NCI-H1417 (cell line): ENCODE measurements around the gene PCDH18.
"Not testable (repeated sequence)": the region's sequence is repeated elsewhere in the genome, so short reads cannot be mapped to it uniquely, and the experiment has no call there.

Experiments
- DNase-seq, 3 experiments: peaks; one replicate each; lab custom pipeline; 2025; lab: John Stamatoyannopoulos, UW

Gene PCDH18

DNA sequence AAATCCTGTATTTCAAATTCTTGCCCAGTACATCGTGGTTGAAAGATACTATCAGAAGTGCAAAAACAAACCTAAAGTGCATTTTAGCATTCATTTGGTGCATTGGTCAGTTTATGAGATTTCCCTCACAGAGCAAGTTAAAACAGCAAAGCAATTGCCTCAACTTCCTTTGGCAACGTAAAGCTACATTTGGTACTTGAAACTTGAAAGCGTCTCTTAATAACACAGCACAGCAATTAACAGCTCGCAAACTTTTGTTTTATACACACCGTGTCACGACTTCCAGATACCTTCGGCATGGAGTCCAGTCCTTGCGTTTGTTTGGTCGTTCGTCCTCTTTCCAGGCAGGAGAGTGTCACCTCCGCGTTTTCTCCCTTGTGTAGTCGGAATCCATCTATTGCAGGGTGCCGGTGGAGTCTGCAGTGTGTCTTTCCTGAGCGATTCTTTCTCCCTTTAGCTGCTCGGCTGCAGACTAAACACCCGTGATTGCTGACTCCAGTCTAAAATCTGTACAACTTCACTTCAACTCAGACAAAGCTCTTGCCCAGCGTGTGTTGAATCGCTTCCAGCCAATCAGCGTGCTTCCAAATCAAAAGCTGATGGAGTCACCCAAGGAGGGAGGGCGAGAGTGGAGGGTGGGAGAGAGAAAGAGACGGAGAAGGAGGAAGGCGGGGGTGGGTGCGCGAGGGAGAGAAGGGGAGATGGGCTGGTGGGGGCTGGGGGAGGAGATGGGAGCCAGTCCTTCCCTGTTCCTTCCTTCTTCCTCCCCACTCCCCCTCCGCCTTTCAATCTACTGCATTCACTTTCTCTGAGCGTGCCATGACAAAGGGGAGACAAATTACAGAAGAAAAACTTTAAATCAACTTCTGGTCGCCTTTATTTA, at the start of gene PCDH18:
TSS of gene PCDH18 (minus strand) at position 509 of the 883 bp plus-strand sequence. CDS start at position 103, 406 bp downstream.
- peak in 2 of 3 experiments; percentile 55 to 77 for DNase-seq

- DNase-seq: no peak
Measured at GRCh38 chr4:137576446-137576845, 44.2 kb upstream of the PCDH18 start.

DNA sequence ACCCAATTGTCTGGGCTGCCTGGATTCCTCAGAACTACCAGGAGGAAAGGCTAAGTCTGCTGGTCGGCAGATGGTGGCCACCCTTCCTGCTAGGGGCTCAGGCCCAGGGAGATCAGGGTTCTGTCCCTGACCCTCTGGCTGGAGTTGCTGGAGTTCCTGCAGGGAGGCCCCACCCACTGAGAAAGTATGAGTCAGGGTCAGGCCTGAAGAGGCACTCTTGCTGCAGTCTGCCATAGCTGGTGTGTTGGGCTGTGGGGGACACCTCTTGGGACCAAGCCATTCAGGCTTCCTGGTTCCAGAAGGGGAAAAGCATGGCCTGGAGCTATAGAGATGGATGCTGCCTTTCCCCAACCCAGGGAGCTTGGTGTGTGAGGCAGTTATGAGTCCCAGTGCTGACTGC, 40.4 kb upstream of the PCDH18 start:
- DNase-seq: no peak

- no peak for DNase-seq
Measured at GRCh38 chr4:137572163-137572562, 39.9 kb upstream of the PCDH18 start.

DNA sequence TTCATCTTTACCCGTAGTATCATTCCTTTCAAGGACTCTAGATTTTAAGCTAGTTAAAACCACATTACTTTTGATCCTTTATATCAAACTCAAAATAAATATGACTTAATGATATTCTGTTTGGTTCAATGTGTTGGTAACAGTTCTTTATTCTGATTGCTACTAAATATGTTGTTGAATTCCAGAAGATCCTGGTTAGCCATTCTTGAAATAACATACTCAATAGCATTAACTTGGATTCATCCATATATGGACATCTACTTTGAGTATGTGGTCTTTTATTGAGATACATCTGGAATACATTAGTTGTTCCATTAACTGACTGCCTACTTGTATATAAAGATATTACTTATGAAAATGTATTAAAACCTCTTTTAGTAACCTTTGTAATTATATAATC, 27.5 kb upstream of the PCDH18 start:
- DNase-seq: no peak

- DNase-seq: no peak
Measured at GRCh38 chr4:137558951-137559350, 26.7 kb upstream of the PCDH18 start.

GRCh38 chr4:137545461-137545861, 13.2 kb upstream of the PCDH18 start:
- peak in 1 of 3 experiments; percentile 17 for DNase-seq

- DNase-seq: no peak
Measured at GRCh38 chr4:137543648-137544047, 11.4 kb upstream of the PCDH18 start.

GRCh38 chr4:137543198-137543597, 10.9 kb upstream of the PCDH18 start:
- DNase-seq: no peak

DNA sequence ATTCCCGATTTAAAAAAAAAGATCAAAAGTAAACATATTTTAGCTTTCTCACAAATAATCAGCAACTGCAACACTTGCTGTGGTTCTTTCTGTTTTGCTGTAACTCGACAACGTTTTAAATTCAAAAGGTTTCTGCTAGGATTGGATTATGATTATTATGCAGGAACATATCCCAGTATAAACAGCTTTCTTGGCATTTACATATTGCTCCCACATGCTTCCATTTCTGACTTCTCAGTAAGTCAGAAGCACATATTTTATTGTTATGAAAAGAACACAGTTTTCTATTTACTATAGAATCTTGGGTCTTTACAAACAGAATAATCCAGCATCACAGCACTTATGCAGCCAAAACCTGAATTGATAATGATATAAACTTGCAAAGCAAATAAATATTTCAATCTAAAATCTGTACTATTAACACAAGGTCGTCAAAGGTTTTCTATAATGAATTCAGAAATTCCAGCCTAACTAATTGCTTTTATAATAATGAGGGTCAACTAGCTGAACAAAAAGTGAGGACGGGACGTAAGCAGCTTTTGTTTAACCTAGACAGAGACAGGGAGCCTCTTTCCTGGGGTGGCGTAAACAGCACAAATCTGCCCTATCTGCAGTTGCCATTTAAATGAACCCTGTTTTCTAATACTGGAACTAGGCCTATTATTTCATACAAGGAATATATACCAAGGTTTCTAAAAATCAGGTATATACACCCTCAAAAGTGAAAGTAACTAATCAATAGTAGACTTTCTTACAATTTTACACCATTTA, 9.8 kb upstream of the PCDH18 start:
- no peak for DNase-seq

DNA sequence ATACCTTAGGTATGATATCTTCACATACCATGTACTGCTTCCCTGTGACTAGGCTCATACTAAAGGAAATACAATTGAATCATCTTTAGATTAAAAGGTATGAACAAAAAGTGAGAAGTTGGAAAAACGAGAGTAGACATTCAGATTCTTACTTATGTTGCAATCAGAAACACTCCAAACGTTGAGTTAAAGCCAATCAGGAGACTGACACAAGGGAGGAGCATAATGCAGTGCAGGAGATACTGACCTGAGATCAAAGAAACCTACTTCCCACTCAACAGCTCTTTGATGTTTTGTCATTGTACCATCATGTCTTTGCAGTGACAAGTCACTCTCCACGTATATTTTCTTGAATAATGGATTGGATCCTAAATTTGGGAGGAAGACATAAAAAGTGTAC, 8.9 kb upstream of the PCDH18 start:
- no peak for DNase-seq

- no peak for DNase-seq
Measured at GRCh38 chr4:137540356-137540755, 8.1 kb upstream of the PCDH18 start.

DNA sequence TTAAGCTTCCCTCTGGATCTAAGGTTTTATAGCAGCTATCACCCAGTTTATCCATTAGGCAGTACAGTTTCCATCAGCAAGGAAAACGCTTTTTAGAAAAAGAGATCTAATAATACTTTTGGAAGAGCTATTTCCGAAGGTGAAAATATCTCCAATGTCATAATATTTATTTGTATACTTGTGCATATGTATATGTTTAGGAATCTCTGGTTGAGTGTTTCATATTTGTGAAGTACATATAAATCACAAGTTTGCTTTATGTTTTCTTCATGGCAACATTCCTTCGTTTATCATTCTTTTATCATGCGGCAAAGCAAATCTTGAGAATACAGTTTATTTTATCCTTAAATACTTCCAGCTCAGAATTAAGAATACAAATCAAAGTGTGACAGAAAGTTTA, 6.2 kb upstream of the PCDH18 start:
- DNase-seq: no peak

- not testable (repeated sequence) for DNase-seq
Measured at GRCh38 chr4:137537807-137538206, 5.5 kb upstream of the PCDH18 start.

GRCh38 chr4:137536789-137537561, 4.7 kb upstream of the PCDH18 start:
- DNase-seq: no peak

DNA sequence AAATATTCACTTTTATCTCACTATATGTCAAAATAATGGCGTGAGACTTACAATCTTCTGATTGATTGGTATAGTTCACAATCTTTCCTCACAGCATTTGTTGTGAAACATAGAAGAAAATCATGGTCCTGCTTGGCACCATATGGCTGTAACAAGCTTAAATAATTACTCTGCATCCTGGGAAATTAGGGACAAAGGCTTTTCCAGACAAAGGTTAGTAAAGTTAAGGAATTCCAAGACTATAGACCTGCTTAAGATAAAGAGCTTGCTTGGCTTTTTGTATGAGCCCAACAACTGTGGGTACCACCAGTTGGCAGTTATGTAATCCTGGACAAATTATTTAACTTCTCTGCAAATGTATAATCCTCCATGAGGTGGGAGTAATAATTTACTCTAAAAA, 3.4 kb upstream of the PCDH18 start:
- no peak for DNase-seq

DNA sequence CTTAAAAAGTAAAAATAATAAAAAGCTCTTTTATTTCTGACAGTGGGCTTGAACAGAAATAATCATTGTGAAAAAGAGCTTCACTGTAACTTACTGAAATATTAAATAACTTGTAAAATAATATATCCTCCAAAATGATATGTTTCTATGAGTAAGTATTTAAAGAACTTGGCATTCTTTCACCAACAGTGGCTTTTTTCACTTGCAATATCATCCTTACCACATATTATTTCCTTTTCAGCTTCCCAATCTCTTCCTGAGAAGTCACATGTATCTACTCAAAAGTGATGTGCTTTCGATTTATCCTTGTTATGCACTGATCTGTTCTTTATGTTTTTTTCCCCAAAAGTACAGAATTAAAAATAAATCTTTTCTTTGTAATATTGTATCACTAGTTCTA, 2.2 kb upstream of the PCDH18 start:
- DNase-seq: no peak

DNA sequence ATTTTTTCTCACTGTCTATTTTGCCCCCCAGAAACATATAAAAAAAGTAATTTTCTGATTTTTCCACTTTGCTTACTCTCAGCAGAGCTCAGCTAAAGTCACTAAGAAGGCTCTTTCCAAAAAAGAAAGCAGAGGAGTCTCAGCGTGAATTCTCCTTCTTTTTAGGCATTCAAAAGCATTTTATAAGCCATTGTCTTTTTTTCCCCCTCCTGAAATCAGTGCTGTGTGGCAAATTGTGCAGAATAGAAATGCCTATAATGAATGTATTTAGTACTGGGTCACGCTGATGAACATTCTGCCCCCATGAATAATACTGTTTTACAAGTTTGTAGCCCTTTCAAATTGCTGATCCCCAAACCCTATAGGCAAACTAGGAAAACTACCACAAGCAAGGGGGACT, 1.6 kb upstream of the PCDH18 start:
- DNase-seq: no peak

- no peak for DNase-seq
Measured at GRCh38 chr4:137532869-137533236, 559 bp upstream of the PCDH18 start.

- DNase-seq: no peak
Measured at GRCh38 chr4:137531168-137531985, 917 bp downstream of the PCDH18 start.

- DNase-seq: no peak
Measured at GRCh38 chr4:137530176-137530575, 2.1 kb downstream of the PCDH18 start.

- no peak for DNase-seq
Measured at GRCh38 chr4:137529432-137529831, 2.9 kb downstream of the PCDH18 start.
